ENCODE measurements around the gene HLA-DOA. TPM values are rescaled to one million over a fixed set of nuclear protein-coding genes. Genes with fewer than 3 reads are reported as not detected.

Gene HLA-DOA
- total and polyA plus RNA-seq, 10 of the 15 experiments (the other 5 are each of a cell fraction or from before 2014, with no cell fraction given) = 8.8 to 108 (median 58.3) TPM

DNA sequence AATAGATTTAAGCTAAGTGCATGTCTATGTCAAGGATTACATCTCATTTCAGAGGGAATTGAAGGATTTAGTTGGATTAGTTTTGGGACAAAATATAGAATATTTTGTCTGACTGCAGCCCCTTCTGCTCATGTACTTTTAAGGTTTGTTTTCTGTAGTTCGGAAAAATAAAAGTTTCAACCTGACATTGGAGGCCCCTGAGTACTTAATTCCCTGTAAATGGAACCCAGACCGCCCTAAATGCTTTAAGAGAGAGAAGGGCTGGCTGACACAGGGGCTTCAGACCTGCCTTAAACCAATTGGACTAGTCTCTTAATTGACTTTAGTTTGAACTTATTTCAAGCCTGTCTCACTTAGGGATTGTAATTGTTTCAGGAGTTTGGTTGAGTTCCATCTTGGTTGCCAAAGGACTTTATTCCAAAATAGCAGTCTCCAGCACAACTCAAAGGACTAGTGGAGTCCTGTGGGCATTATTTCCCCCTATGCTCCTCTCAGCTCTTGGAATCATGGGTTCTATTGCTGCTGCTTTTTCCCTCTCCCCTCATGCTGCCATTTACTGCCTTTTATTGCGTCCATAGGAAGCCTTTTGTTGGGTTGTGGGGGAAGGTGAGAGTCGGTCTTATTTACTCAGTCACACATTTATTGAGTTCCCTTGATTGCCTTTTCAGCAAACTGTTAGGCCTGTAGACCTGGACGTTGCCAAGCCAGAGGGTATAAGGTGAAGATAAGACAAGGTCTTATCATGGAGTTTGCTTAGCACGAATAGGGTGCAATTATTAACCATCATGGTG is 26.5 kb downstream of the HLA-DOA start:
- H3K27ac ChIP-seq (ENCODE audit: control insufficient read depth, insufficient read depth) = no peak overlapping the region
- ATAC-seq (peak; percentile 3), DNase-seq (ENCODE audit: low read depth, low spot score) (no peak), FAIRE-seq (no peak)
- WGBS (ENCODE audit: insufficient coverage, insufficient replicate concordance, low lambda C conversion rate, missing lambda C conversion rate) = 33% methylated on average over 6 of the region's 6 CpGs
- H2AFZ ChIP-seq (ENCODE audit: control insufficient read depth, low read depth, low read length) = no peak overlapping the region
- peaks cover 4% of the 10 kb centered on the region; the same call in 1 of the 2 replicates for H4K20me1 ChIP-seq (ENCODE audit: control insufficient read depth, insufficient read depth)
- POLR2A ChIA-PET = interaction anchor here (0.8 to 2.6 kb wide), 6 partner anchors 8 to 97 kb away, joined by 3 to 42 read pairs (median 10); partner anchors contain the start of gene HLA-DMA
- H3K36me3 ChIP-seq (ENCODE audit: control insufficient read depth in 2 of 2, insufficient read depth in 2 of 2, low read length in 1 of 2) = peaks cover 20 to 27% of the 10 kb centered on the region in 2 experiments
- no peak overlapping the region for H3K4me2 ChIP-seq (ENCODE audit: control insufficient read depth, insufficient read depth)
- in situ Hi-C loops (cut with MboI) (no loop called here), intact Hi-C loops (cut with micrococcal nuclease; ENCODE audit: unreplicated experiment) (no loop called here)
- BruUV-seq (replicated peaks) = no TSS peak
- SMC1A ChIA-PET (ENCODE audit: uncharacterized antibody, unreplicated experiment) = interaction anchor here (0.6 to 9.4 kb wide), 19 partner anchors 10 to 142 kb away, joined by 3 to 195 read pairs (median 27); partner anchors contain the start of genes HLA-DMA and TAP2
- RAD21 ChIA-PET (ENCODE audit: unreplicated experiment) = interaction anchor here (0.9 to 9.0 kb wide), 17 partner anchors 10 to 144 kb away, joined by 3 to 135 read pairs (median 25); partner anchors contain the start of genes BRD2, HLA-DMA, HLA-DMB and TAP2
- peaks cover 8% of the 10 kb centered on the region for H3K79me2 ChIP-seq (ENCODE audit: control insufficient read depth, insufficient read depth, low read length)
- CTCF ChIA-PET = interaction anchor here (0.6 to 9.2 kb wide), 22 partner anchors 9 to 266 kb away, joined by 3 to 367 read pairs (median 11); partner anchors contain the start of genes BRD2, HLA-DMA, HLA-DMB and HLA-DPB1
- no peak overlapping the region for H3K4me3 ChIP-seq
- H3K9ac ChIP-seq (ENCODE audit: control insufficient read depth, insufficient read depth, low read length) = no peak overlapping the region
- H3K27me3 ChIP-seq (replicated peaks in 1 of 2; ENCODE audit: control insufficient read depth in 2 of 2, insufficient read depth in 2 of 2, low read length in 1 of 2) = no peaks in the 10 kb centered on the region
- no peaks in the 10 kb centered on the region for H3K9me3 ChIP-seq (replicated peaks; ENCODE audit: control insufficient read depth, insufficient read depth, low read length)
- peaks cover 4% of the 10 kb centered on the region for H3K4me1 ChIP-seq (ENCODE audit: control insufficient read depth, insufficient read depth, low read length)
- TF ChIP-seq PRDM15 (CRISPR knock-in tag; IDR thresholded peaks at IDR 0.05) = no peak
- no peak for TF ChIP-seq HDAC2 (IDR thresholded peaks at IDR 0.05)
- TF ChIP-seq, protein P1, sequence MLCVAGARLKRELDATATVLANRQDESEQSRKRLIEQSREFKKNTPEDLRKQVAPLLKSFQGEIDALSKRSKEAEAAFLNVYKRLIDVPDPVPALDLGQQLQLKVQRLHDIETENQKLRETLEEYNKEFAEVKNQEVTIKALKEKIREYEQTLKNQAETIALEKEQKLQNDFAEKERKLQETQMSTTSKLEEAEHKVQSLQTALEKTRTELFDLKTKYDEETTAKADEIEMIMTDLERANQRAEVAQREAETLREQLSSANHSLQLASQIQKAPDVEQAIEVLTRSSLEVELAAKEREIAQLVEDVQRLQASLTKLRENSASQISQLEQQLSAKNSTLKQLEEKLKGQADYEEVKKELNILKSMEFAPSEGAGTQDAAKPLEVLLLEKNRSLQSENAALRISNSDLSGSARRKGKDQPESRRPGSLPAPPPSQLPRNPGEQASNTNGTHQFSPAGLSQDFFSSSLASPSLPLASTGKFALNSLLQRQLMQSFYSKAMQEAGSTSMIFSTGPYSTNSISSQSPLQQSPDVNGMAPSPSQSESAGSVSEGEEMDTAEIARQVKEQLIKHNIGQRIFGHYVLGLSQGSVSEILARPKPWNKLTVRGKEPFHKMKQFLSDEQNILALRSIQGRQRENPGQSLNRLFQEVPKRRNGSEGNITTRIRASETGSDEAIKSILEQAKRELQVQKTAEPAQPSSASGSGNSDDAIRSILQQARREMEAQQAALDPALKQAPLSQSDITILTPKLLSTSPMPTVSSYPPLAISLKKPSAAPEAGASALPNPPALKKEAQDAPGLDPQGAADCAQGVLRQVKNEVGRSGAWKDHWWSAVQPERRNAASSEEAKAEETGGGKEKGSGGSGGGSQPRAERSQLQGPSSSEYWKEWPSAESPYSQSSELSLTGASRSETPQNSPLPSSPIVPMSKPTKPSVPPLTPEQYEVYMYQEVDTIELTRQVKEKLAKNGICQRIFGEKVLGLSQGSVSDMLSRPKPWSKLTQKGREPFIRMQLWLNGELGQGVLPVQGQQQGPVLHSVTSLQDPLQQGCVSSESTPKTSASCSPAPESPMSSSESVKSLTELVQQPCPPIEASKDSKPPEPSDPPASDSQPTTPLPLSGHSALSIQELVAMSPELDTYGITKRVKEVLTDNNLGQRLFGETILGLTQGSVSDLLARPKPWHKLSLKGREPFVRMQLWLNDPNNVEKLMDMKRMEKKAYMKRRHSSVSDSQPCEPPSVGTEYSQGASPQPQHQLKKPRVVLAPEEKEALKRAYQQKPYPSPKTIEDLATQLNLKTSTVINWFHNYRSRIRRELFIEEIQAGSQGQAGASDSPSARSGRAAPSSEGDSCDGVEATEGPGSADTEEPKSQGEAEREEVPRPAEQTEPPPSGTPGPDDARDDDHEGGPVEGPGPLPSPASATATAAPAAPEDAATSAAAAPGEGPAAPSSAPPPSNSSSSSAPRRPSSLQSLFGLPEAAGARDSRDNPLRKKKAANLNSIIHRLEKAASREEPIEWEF (IDR thresholded peaks at IDR 0.05; ENCODE audit: insufficient replicate concordance, low read depth, low read length) = peak; percentile 30
- TF ChIP-seq ZZZ3 (IDR thresholded peaks at IDR 0.05; ENCODE audit: control insufficient read depth, insufficient read length, low read depth) = no peak
- TF ChIP-seq ZBTB4 (CRISPR knock-in tag; IDR thresholded peaks at IDR 0.05) = no peak
- no peak for TF ChIP-seq SIX5 (IDR thresholded peaks at IDR 0.05; ENCODE audit: low read depth, low read length, severe bottlenecking)
- no peak for TF ChIP-seq MEF2A (IDR thresholded peaks at IDR 0.05; ENCODE audit: insufficient read depth, low read depth, low read length)
- no peak for TF ChIP-seq GATAD2B (conservative IDR thresholded peaks at IDR 0.05; ENCODE audit: low read depth)
